Omental fat pad (tissue), 4 donors: ENCODE results near the gene UBL7. TPM values are rescaled to one million over a fixed set of nuclear protein-coding genes. Genes with fewer than 3 reads are reported as not detected.

Experiments
- ATAC-seq: fragments of 150-250 bp; one replicate; pipeline ENCODE4 v1.9.1; 2016; ENCODE audit warnings: mild to moderate bottlenecking, moderate library complexity; ENCODE audit not compliant: low FRiP score
- DNase-seq: peaks from one replicate; pipeline ENCODE4 v3.0.0-alpha.2; 2019; ENCODE audit warnings: low spot score
- CTCF ChIP-seq, 3 donors: fragments of 450-650 bp; IDR thresholded peaks; one replicate each; pipeline ENCODE4 v1.5.1; 2016 to 2017; ENCODE audit warnings: antibody characterized with exemption in 3 of 3, mild to moderate bottlenecking in 3 of 3, moderate library complexity in 2 of 3
- total RNA-seq, 4 donors: library from RNA; depleted of rRNA; stranded (reverse); fragments of >200 nt; gene quantifications; one replicate each; pipeline ENCODE4 v1.1.0, GENCODE V29; 2016

UBL7 gene
- total RNA-seq, 4 donors from 2014 or later, result 28.0 to 39.2 (median 34.8) TPM

DNA sequence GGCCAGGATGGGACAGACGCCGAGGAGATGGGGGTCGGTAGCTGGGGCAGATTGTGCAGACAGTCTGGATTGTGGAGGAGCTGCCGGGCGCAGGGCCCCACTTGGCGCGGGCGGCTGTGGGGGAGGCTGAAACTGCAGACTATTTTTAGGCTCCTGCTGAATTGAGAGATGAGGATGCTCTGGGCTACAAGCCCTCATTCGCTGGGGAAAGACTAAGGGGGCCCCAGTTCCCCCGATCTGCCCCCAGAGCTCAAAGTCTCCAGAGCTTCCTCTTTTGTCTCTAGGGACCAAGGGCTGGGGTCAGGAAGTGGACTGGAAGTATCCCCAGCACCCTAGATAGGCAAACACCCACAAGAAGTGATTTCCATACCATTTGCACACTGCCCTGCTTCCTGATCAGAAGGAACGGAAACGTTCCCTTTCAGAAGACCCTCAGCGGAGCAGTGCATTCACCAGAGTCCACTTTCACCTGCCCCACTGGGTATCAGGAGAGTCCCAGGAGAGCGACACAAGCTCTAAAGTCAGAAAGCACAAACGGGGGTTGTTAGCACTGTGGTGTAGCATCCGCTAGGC lies 56.9 kb downstream of the UBL7 start:
- ATAC-seq (no peak), DNase-seq (no peak)
- no peak for TF ChIP-seq CTCF (IDR thresholded peaks at IDR 0.05)

GRCh38 chr15:74403588-74403919 lies 57.4 kb downstream of the UBL7 start:
- DNase-seq (no peak), ATAC-seq (no peak)
- TF ChIP-seq CTCF (IDR thresholded peaks at IDR 0.05), result no peak

DNA sequence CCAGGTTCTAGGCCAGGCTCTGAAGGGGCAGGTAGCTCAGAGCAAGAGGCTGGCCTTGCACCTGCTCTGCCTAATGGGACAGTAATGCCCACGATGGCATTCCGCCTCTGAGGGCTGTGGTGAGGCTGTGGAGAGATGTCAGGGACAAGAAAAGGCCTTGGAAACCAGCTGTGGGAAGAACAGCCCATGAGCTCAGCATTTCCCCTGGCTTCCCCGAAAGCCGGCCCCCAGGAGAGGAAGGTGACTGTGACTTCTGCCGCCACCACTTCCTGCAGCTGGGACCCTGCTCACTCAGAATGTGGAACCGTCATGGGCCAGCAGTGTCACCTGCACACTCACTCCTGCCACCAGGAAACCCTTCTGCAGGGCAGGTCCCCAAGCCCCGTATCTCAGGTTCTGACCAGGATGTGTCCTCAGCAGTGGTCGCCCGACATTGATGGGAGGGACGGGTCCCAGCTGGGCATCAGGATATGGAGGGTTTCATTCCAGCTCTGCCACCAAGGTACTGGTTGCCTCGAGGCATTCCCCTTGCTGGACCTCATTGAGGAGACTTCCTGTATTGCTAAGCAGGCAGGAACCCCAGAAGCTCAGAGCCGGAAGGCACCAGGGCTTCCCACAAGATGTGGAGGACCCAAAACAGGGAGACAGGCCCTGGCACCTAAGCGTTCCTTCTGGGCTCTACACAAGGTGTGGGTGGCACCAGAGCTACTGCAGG lies 57.9 kb downstream of the UBL7 start:
- DNase-seq (no peak), ATAC-seq (no peak)
- TF ChIP-seq CTCF (IDR thresholded peaks at IDR 0.05), result no peak

DNA sequence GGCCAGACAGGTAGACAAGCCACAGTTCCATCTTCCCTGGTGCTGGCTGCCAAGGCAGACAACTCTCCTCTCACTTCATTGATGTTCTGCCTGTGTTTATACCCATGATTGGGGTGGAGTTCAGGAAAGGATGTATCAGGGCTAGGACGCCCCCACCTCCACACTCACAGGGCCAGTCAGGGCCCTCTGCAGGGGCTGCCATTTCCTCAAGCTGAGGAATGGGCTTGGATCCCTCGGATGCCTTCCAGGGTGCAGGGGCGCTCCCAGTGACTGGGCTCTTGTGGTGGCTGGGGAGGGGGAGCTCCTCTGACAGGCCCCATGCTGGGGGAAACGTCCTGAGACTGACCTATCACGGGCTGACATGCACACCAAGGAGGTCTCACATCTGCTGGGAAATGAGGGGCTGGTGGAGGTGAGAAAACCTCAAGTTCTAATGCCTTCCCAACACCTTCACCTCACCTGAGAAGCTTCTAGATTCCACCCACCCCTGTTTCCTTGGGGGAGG lies 58.6 kb downstream of the UBL7 start:
- DNase-seq, result no peak
- TF ChIP-seq CTCF (IDR thresholded peaks at IDR 0.05), result no peak
- no peak for ATAC-seq

DNA sequence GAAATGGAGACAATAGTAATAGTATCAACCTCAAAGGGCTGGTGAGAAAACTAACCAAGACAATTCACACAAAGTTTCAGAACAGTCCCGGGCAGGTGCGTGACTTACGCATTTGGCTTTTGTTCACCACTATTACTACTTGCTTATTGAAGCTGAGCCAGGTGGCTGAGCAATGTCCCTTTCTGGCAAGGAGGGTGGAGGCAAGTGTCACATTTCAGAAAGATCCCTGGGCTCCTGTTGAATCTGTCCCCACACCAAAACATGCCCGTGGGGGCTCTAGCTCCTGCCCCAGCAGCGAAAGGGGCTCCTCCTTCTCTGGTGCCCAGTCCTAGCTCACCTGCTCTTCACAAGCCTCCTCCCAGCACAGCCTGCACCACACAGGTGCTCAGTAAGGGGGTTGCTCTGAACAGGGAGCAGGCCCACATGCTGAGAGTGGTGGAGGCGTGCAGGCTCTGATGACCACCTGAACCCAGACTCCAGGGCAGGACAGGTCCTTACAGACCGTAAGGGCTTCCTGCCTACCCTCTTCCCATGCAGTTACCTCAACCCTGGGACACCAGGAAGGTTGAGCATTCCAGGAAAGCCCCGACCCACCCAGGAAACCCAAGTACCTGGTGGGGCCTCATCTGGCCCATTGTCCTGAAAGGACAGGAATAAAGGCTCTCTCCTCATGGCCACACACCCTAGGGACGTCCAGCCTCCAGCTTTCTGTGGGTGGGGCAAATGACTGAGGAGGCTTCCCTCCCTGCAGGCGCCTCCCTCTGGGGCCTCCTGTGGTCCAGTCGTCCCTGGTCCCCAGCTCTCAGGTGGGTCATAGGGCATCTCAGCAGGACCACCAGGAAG lies 59.8 kb downstream of the UBL7 start:
- no peak for TF ChIP-seq CTCF (IDR thresholded peaks at IDR 0.05)
- DNase-seq (no peak), ATAC-seq (no peak)

DNA sequence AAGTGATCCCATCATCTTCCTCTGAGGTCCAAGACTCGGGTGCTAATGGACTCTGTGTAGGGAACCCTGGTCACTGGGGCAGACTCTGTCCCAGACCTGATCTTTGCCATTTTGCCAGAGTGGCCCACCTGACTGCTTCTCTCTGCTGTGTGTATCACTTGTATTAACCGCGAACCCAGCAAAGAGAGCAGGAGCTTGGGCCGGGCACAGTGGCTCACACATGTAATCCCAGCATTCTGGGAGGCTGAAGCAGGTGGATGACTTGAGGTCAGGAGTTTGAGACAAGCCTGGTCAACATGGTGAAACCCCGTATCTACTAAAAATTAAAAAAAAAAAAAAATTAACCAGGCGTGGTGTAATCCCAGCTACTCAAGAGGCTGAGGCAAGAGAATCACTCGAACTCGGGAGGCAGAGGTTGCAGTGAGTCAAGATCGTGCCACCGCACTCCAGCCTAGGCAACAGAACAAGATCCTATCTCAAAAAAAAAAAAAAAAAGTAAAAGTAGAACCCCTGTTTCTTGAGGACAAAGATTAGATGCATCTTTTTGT lies 60.6 kb downstream of the UBL7 start:
- no peak for TF ChIP-seq CTCF (IDR thresholded peaks at IDR 0.05)
- ATAC-seq (no peak), DNase-seq (no peak)
